HEK293T (cell line): ENCODE results near the gene RPL14.

ENCODE experiments used
- CTCF ChIA-PET: fragments of 350-600 bp; formaldehyde crosslinking; extraction: SDS; loops from one replicate; lab custom pipeline; 2021; ENCODE audit warnings: antibody characterized with exemption, inconsistent platforms; lab: Yijun Ruan, JAX
- POLR2A ChIA-PET: fragments of 350-600 bp; formaldehyde crosslinking; extraction: SDS; loops from one replicate; lab custom pipeline; 2020; ENCODE audit warnings: antibody characterized with exemption, inconsistent platforms; lab: Yijun Ruan, JAX
- DNase-seq: peaks from one replicate; pipeline ENCODE4 v3.0.0; 2012; ENCODE audit warnings: mixed read lengths; ENCODE audit errors: extremely low spot score
- ARNT ChIP-seq: fragments of 450-650 bp; IDR thresholded peaks from 2 replicates; pipeline ENCODE4 v1.6.1; 2017; ENCODE audit warnings: mild to moderate bottlenecking
- BHLHE40 ChIP-seq: fragments of 450-650 bp; IDR thresholded peaks from 2 replicates; pipeline ENCODE4 v1.6.1; 2016; ENCODE audit warnings: mild to moderate bottlenecking, moderate library complexity, borderline replicate concordance
- CTBP1 ChIP-seq: fragments of 450-650 bp; IDR thresholded peaks from 2 replicates; pipeline ENCODE4 v1.6.1; 2016; ENCODE audit warnings: borderline replicate concordance
- ELF4 ChIP-seq: fragments of 450-650 bp; IDR thresholded peaks from 2 replicates; pipeline ENCODE4 v1.6.1; 2017; ENCODE audit warnings: antibody characterized with exemption
- FOXA1 ChIP-seq: fragments of 450-650 bp; IDR thresholded peaks from 2 replicates; pipeline ENCODE4 v1.6.1; 2016; ENCODE audit warnings: mild to moderate bottlenecking
- FOXK2 ChIP-seq: fragments of 450-650 bp; IDR thresholded peaks from 2 replicates; pipeline ENCODE4 v1.6.1; 2016; ENCODE audit warnings: mild to moderate bottlenecking
- FOXM1 ChIP-seq: fragments of 450-650 bp; IDR thresholded peaks from 2 replicates; pipeline ENCODE4 v1.6.1; 2017; ENCODE audit warnings: mild to moderate bottlenecking, borderline replicate concordance
- HDGF ChIP-seq: fragments of 450-650 bp; IDR thresholded peaks from 2 replicates; pipeline ENCODE4 v1.6.1; 2017; ENCODE audit warnings: antibody characterized with exemption, borderline replicate concordance
- L3MBTL2 ChIP-seq: fragments of 450-650 bp; conservative IDR thresholded peaks from 2 replicates; pipeline ENCODE4 v1.6.1; 2016; ENCODE audit warnings: mild to moderate bottlenecking
- LEF1 ChIP-seq: fragments of 450-650 bp; IDR thresholded peaks from 2 replicates; pipeline ENCODE4 v1.6.1; 2017; ENCODE audit warnings: mild to moderate bottlenecking, borderline replicate concordance
- NFRKB ChIP-seq: fragments of 450-650 bp; IDR thresholded peaks from 2 replicates; pipeline ENCODE4 v1.6.1; 2016; ENCODE audit warnings: mild to moderate bottlenecking, moderate library complexity
- PKNOX1 ChIP-seq: fragments of 450-650 bp; IDR thresholded peaks from 2 replicates; pipeline ENCODE4 v1.6.1; 2016
- SP1 ChIP-seq: fragments of 450-650 bp; IDR thresholded peaks from 2 replicates; pipeline ENCODE4 v1.6.1; 2017
- SUZ12 ChIP-seq: fragments of 450-650 bp; IDR thresholded peaks from 2 replicates; pipeline ENCODE4 v1.6.1; 2016; ENCODE audit warnings: mild to moderate bottlenecking
- TARDBP ChIP-seq: fragments of 450-650 bp; IDR thresholded peaks from 2 replicates; pipeline ENCODE4 v1.6.1; 2016
- ZNF384 ChIP-seq: fragments of 450-650 bp; IDR thresholded peaks from 2 replicates; pipeline ENCODE4 v1.6.1; 2016

RPL14 gene

GRCh38 chr3:40504636-40505430, 47.7 kb downstream of the RPL14 start:
- CTCF ChIA-PET: interaction anchor here (1.7 kb wide), 1 partner anchor 19 kb away, joined by 4 read pairs; no protein-coding TSS in a partner anchor
- no peak for DNase-seq
- TF ChIP-seq CTBP1: no peak
- TF ChIP-seq FOXA1: no peak
- no peak for TF ChIP-seq BHLHE40
- TF ChIP-seq SUZ12: no peak
- TF ChIP-seq FOXM1: no peak
- no peak for TF ChIP-seq PKNOX1
- TF ChIP-seq FOXK2: no peak
- TF ChIP-seq ELF4: no peak
- no peak for TF ChIP-seq ARNT
- TF ChIP-seq TARDBP: no peak
- no peak for TF ChIP-seq HDGF
- no peak for TF ChIP-seq ZNF384
- TF ChIP-seq NFRKB: no peak
- TF ChIP-seq SP1: no peak
- TF ChIP-seq LEF1: no peak
- TF ChIP-seq L3MBTL2: no peak
- POLR2A ChIA-PET: interaction anchor here (0.5 to 3.7 kb wide), 10 partner anchors 9 to 52 kb away, joined by 3 to 36 read pairs (median 9); partner anchors contain the start of genes RPL14, ZNF619 and ZNF621

- peak; percentile 86 for DNase-seq
- POLR2A ChIA-PET: interaction anchor here (0.5 to 3.7 kb wide), 16 partner anchors 10 to 738 kb away, joined by 3 to 36 read pairs (median 4); partner anchors contain the start of genes RPL14, ZNF619 and ZNF621
- TF ChIP-seq L3MBTL2: peak; percentile 81
- peak; percentile 42; the same call in 1 of the 2 replicates for TF ChIP-seq ELF4
- TF ChIP-seq FOXM1: no peak
- TF ChIP-seq TARDBP: peak; percentile 68
- CTCF ChIA-PET: interaction anchor here (0.5 to 1.7 kb wide), 2 partner anchors 18 to 647 kb away, joined by 3 to 4 read pairs; no protein-coding TSS in a partner anchor
These were observed 48.7 kb downstream of the RPL14 start, which contains the start of gene ZNF620 for GRCh38 chr3:40505599-40506462. Gene ZNF620 (plus strand): TSS chr3:40506039. CDS start chr3:40506353, 314 bp downstream.

- no peak for TF ChIP-seq ZNF384
- TF ChIP-seq TARDBP: no peak
- no peak for TF ChIP-seq ARNT
- no peak for TF ChIP-seq FOXK2
- no peak for TF ChIP-seq SP1
- TF ChIP-seq HDGF: no peak
- no peak for TF ChIP-seq FOXA1
- no peak for TF ChIP-seq ELF4
- TF ChIP-seq LEF1: no peak
- TF ChIP-seq NFRKB: no peak
- no peak for TF ChIP-seq BHLHE40
- no peak for TF ChIP-seq L3MBTL2
- TF ChIP-seq PKNOX1: no peak
- TF ChIP-seq FOXM1: no peak
- TF ChIP-seq CTBP1: no peak
- TF ChIP-seq SUZ12: no peak
- DNase-seq: no peak
- POLR2A ChIA-PET: interaction anchor here (0.9 kb wide), 1 partner anchor 13 kb away, joined by 4 read pairs; the partner anchor contains the start of gene ZNF621
- CTCF ChIA-PET: no interaction called here
These were observed 54.0 kb downstream of the RPL14 start for GRCh38 chr3:40511031-40511718.

- no peak for DNase-seq
- ChIA-PET POLR2A (interaction anchor here (1.2 kb wide), 1 partner anchor 8 kb away, joined by 6 read pairs; the partner anchor contains the start of gene ZNF621), CTCF (interaction anchor here (0.6 kb wide), 1 partner anchor 207 kb away, joined by 3 read pairs; no protein-coding TSS in a partner anchor)
- no peak for TF ChIP-seq CTBP1
- no peak for TF ChIP-seq ELF4
- no peak for TF ChIP-seq SUZ12
- no peak for TF ChIP-seq LEF1
- TF ChIP-seq FOXK2: no peak
- no peak for TF ChIP-seq TARDBP
These were observed 59.1 kb downstream of the RPL14 start for GRCh38 chr3:40516201-40516600.

DNA sequence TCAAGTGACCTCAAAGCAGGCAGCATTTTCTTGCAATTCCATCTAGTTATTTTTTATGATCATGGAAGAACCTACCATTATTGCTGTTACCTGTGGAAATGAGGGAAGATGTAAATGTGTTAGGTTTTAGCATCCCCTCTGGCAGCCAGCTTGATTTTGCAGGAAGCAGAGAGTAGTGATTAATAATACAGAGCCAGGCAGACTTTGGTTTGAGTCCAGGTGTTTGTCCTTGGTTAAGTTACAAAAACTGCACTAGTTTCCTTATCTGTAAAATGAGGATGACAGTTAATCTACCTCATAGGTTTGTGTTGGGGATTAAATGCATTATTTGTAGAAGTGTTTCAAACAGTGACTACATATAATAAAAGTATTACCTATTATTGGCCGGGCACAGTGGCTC, 60.9 kb downstream of the RPL14 start:
- ChIA-PET POLR2A (no interaction called here), CTCF (no interaction called here)
- TF ChIP-seq FOXA1 (no peak), TARDBP (no peak), NFRKB (no peak), ARNT (no peak), FOXM1 (no peak), CTBP1 (no peak), LEF1 (no peak), FOXK2 (no peak), PKNOX1 (no peak), BHLHE40 (no peak), HDGF (no peak), ELF4 (no peak)

More for the DNA sequence above, 60.9 kb downstream of the RPL14 start:
- DNase-seq: no peak
